Upper lobe of left lung (tissue), 4 donors: ENCODE data around the gene ADGRD1.

Source experiments
- POLR2A ChIP-seq, 4 donors: fragments of 450-650 bp; IDR thresholded peaks; one replicate each; pipeline ENCODE4 v1.5.1; 2016 to 2017; ENCODE audit warnings: antibody characterized with exemption in 4 of 4, mild to moderate bottlenecking in 2 of 4
- POLR2AphosphoS5 ChIP-seq, 2 donors: sonication (generic); formaldehyde crosslinking; IDR thresholded peaks; one replicate each; pipeline ENCODE4 v1.5.1; 2017; ENCODE audit warnings: antibody characterized with exemption in 2 of 2
- TF ChIP-seq, protein P1 (sequence below), 6 experiments: fragments of 450-650 bp in 4 of 6; fragments of 200-600 bp in 2 of 6; sonication (generic) in 2 of 6; IDR thresholded peaks; one replicate each; pipeline ENCODE4 v1.5.1; 2016 to 2019; ENCODE audit warnings: antibody characterized with exemption in 6 of 6

DNA sequence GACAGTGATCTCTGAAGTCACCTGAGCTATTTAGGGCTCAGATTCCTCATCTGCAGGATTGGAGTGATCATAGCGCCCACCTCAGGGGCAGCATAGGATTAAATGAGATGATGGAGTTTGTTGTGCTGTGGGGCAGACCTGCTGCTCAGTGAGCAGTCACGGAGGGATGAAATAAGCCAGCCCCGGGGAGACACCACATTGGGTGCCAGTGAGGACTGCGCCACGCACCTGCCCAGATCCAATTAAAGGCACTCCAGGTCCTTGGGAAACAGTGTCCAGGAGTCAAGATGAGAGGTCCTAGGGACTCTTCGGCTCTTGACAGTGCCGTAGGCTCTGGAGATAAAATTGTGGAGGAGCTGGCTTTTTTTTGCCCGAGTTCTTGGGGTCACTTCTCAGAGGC lies 166.2 kb downstream of the ADGRD1 start:
- TF ChIP-seq POLR2A (IDR thresholded peaks at IDR 0.05) = no peak
- no peak for TF ChIP-seq POLR2AphosphoS5 (IDR thresholded peaks at IDR 0.05)
- TF ChIP-seq, protein P1, sequence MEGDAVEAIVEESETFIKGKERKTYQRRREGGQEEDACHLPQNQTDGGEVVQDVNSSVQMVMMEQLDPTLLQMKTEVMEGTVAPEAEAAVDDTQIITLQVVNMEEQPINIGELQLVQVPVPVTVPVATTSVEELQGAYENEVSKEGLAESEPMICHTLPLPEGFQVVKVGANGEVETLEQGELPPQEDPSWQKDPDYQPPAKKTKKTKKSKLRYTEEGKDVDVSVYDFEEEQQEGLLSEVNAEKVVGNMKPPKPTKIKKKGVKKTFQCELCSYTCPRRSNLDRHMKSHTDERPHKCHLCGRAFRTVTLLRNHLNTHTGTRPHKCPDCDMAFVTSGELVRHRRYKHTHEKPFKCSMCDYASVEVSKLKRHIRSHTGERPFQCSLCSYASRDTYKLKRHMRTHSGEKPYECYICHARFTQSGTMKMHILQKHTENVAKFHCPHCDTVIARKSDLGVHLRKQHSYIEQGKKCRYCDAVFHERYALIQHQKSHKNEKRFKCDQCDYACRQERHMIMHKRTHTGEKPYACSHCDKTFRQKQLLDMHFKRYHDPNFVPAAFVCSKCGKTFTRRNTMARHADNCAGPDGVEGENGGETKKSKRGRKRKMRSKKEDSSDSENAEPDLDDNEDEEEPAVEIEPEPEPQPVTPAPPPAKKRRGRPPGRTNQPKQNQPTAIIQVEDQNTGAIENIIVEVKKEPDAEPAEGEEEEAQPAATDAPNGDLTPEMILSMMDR (IDR thresholded peaks at IDR 0.05) = no peak
